ENCODE measurements around the gene TSC22D3. TPM values are rescaled to one million over a fixed set of nuclear protein-coding genes. Genes with fewer than 3 reads are reported as not detected.

Gene TSC22D3
- total and polyA plus RNA-seq, 7 experiments from 2014 or later, result 44.2 to 1,917 (median 383) TPM

- DNase-seq, result no peak
- Histone ChIP-seq H3K9me3 (ENCODE audit: control insufficient read depth in 2 of 3, low read length in 3 of 3) (no peaks in the 10 kb centered on the region), H3K4me3 (ENCODE audit: low read length) (no peak overlapping the region), H3K4me1 (ENCODE audit: control insufficient read depth in 2 of 2, insufficient read depth in 2 of 2, low read length in 2 of 2) (peaks cover 26 to 44% of the 10 kb centered on the region in 2 donors), H3K36me3 (ENCODE audit: control insufficient read depth in 2 of 3, insufficient read depth in 3 of 3, low read length in 3 of 3) (no peaks in the 10 kb centered on the region), H3K27ac (ENCODE audit: low read depth, low read length) (no peak overlapping the region), H3K27me3 (ENCODE audit: control insufficient read depth in 2 of 2, insufficient read depth in 2 of 2, low read length in 2 of 2) (no peaks in the 10 kb centered on the region)
- Mint-ChIP-seq H3K4me3 (peak overlapping the region in 1 of 10 donors; percentile 33), H3K36me3 (peaks cover 0 to 5% (median 0%) of the 10 kb centered on the region in 5 donors), H3K27me3 (peaks cover 0 to 7% (median 0%) of the 10 kb centered on the region in 5 donors), H3K9me3 (peaks cover 0 to 9% (median 0%) of the 10 kb centered on the region in 11 donors), H3K27ac (peak overlapping the region in 8 of 9 donors; percentile 56 to 99 (median 78)), H3K4me1 (peaks cover 15 to 57% (median 40%) of the 10 kb centered on the region in 7 donors)
- ATAC-seq, result no peak
- intact Hi-C loops (cut with micrococcal nuclease), result loop anchor here in 1 of 2 donors (10.0 kb wide), 1 partner anchor 1129 kb away; the partner anchor contains the start of gene RADX
- POLR2A ChIA-PET, result interaction anchor here (0.6 to 9.6 kb wide), 7 partner anchors 13 to 1993 kb away, joined by 3 to 142 read pairs (median 4); no protein-coding TSS in a partner anchor
- CTCF ChIA-PET, result interaction anchor here (1.2 to 1.7 kb wide), 2 partner anchors 27 to 32 kb away, joined by 4 read pairs; partner anchors contain the start of gene TSC22D3
Observed at GRCh38 chrX:107743995-107744394, 31.6 kb downstream of the TSC22D3 start.

GRCh38 chrX:107742700-107743191, 32.8 kb downstream of the TSC22D3 start:
- H3K4me3 Mint-ChIP-seq, result peak overlapping the region; percentile 80 to 96 (median 85)
- peak overlapping the region; percentile 94 to 100 (median 99) for H3K27ac Mint-ChIP-seq
- Histone ChIP-seq H3K4me3 (ENCODE audit: low read length) (peak overlapping the region; percentile 39), H3K27ac (ENCODE audit: low read depth, low read length) (peak overlapping the region; percentile 72), H3K4me1 (ENCODE audit: control insufficient read depth in 2 of 2, insufficient read depth in 2 of 2, low read length in 2 of 2) (peaks cover 26 to 45% of the 10 kb centered on the region in 2 donors), H3K9me3 (ENCODE audit: control insufficient read depth in 2 of 3, low read length in 3 of 3) (no peaks in the 10 kb centered on the region), H3K36me3 (ENCODE audit: control insufficient read depth in 2 of 3, insufficient read depth in 3 of 3, low read length in 3 of 3) (no peaks in the 10 kb centered on the region), H3K27me3 (ENCODE audit: control insufficient read depth in 2 of 2, insufficient read depth in 2 of 2, low read length in 2 of 2) (no peaks in the 10 kb centered on the region)
- no peak for DNase-seq
- peaks cover 0 to 5% (median 0%) of the 10 kb centered on the region in 5 donors for H3K36me3 Mint-ChIP-seq
- H3K9me3 Mint-ChIP-seq, result peaks cover 0 to 9% (median 0%) of the 10 kb centered on the region in 11 donors
- POLR2A ChIA-PET, result interaction anchor here (1.2 to 9.6 kb wide), 11 partner anchors 11 to 278 kb away, joined by 3 to 142 read pairs (median 12); partner anchors contain the start of genes NCBP2L, PRPS1 and TSC22D3
- peaks cover 0 to 7% (median 0%) of the 10 kb centered on the region in 5 donors for H3K27me3 Mint-ChIP-seq
- ATAC-seq, result no peak
- CTCF ChIA-PET, result interaction anchor here (1.2 to 3.6 kb wide), 2 partner anchors 26 to 32 kb away, joined by 3 to 21 read pairs; no protein-coding TSS in a partner anchor
- intact Hi-C loops (cut with micrococcal nuclease), result loop anchor here (1.0 to 10.0 kb wide), 8 partner anchors 25 to 1128 kb away; partner anchors contain the start of genes NCBP2L (in 2 of the 2), PRPS1 (in 2 of the 2), MID2 (in 1 of the 2) and RADX (in 1 of the 2)
- peaks cover 15 to 66% (median 42%) of the 10 kb centered on the region in 7 donors for H3K4me1 Mint-ChIP-seq

GRCh38 chrX:107741404-107741790, 34.2 kb downstream of the TSC22D3 start:
- peak overlapping the region; percentile 45 for H3K4me3 ChIP-seq (ENCODE audit: low read length)
- intact Hi-C loops (cut with micrococcal nuclease), result loop anchor here in 1 of 2 donors (10.0 kb wide), 1 partner anchor 1127 kb away; the partner anchor contains the start of gene RADX
- Mint-ChIP-seq H3K36me3 (peaks cover 0 to 5% (median 0%) of the 10 kb centered on the region in 5 donors), H3K9me3 (peaks cover 0 to 9% (median 0%) of the 10 kb centered on the region in 11 donors), H3K27ac (peak overlapping the region; percentile 94 to 100 (median 99)), H3K4me1 (peaks cover 15 to 70% (median 45%) of the 10 kb centered on the region in 7 donors), H3K4me3 (peak overlapping the region; percentile 80 to 96 (median 85)), H3K27me3 (peaks cover 0 to 7% (median 0%) of the 10 kb centered on the region in 5 donors)
- H3K9me3 ChIP-seq (ENCODE audit: control insufficient read depth in 2 of 3, low read length in 3 of 3), result no peaks in the 10 kb centered on the region
- POLR2A ChIA-PET, result interaction anchor here (0.8 to 9.6 kb wide), 14 partner anchors 9 to 279 kb away, joined by 3 to 142 read pairs (median 6); partner anchors contain the start of genes NCBP2L, PRPS1 and TSC22D3
- peak overlapping the region; percentile 72 for H3K27ac ChIP-seq (ENCODE audit: low read depth, low read length)
- ATAC-seq (no peak), DNase-seq (peak in 1 of 9 donors; percentile 10)
- no peaks in the 10 kb centered on the region for H3K27me3 ChIP-seq (ENCODE audit: control insufficient read depth in 2 of 2, insufficient read depth in 2 of 2, low read length in 2 of 2)
- CTCF ChIA-PET, result interaction anchor here (1.0 to 3.6 kb wide), 6 partner anchors 15 to 68 kb away, joined by 3 to 26 read pairs (median 12); partner anchors contain the start of genes NCBP2L and TSC22D3
- peaks cover 26 to 45% of the 10 kb centered on the region in 2 donors for H3K4me1 ChIP-seq (ENCODE audit: control insufficient read depth in 2 of 2, insufficient read depth in 2 of 2, low read length in 2 of 2)
- no peaks in the 10 kb centered on the region for H3K36me3 ChIP-seq (ENCODE audit: control insufficient read depth in 2 of 3, insufficient read depth in 3 of 3, low read length in 3 of 3)

GRCh38 chrX:107739541-107739940, 36.0 kb downstream of the TSC22D3 start:
- no peak for DNase-seq
- intact Hi-C loops (cut with micrococcal nuclease), result no loop called here
- Mint-ChIP-seq H3K27me3 (peaks cover 0 to 7% (median 0%) of the 10 kb centered on the region in 5 donors), H3K4me1 (peaks cover 13 to 74% (median 43%) of the 10 kb centered on the region in 7 donors), H3K27ac (peak overlapping the region in 8 of 9 donors; percentile 38 to 99 (median 94)), H3K9me3 (peaks cover 0 to 9% (median 0%) of the 10 kb centered on the region in 11 donors), H3K36me3 (peaks cover 0 to 5% (median 0%) of the 10 kb centered on the region in 5 donors), H3K4me3 (peak overlapping the region in 3 of 10 donors; percentile 45 to 80 (median 48))
- Histone ChIP-seq H3K27me3 (ENCODE audit: control insufficient read depth in 2 of 2, insufficient read depth in 2 of 2, low read length in 2 of 2) (no peaks in the 10 kb centered on the region), H3K9me3 (ENCODE audit: control insufficient read depth in 2 of 3, low read length in 3 of 3) (no peaks in the 10 kb centered on the region), H3K4me1 (ENCODE audit: control insufficient read depth in 2 of 2, insufficient read depth in 2 of 2, low read length in 2 of 2) (peaks cover 26 to 45% of the 10 kb centered on the region in 2 donors), H3K4me3 (ENCODE audit: low read length) (no peak overlapping the region), H3K27ac (ENCODE audit: low read depth, low read length) (no peak overlapping the region), H3K36me3 (ENCODE audit: control insufficient read depth in 2 of 3, insufficient read depth in 3 of 3, low read length in 3 of 3) (no peaks in the 10 kb centered on the region)
- ATAC-seq, result no peak
- POLR2A ChIA-PET, result interaction anchor here (1.0 to 9.6 kb wide), 5 partner anchors 16 to 67 kb away, joined by 3 to 142 read pairs (median 4); partner anchors contain the start of gene NCBP2L
- CTCF ChIA-PET, result interaction anchor here (1.7 to 3.3 kb wide), 2 partner anchors 27 to 66 kb away, joined by 4 to 26 read pairs; no protein-coding TSS in a partner anchor

GRCh38 chrX:107738768-107739167, 36.8 kb downstream of the TSC22D3 start:
- CTCF ChIA-PET, result interaction anchor here (1.2 to 3.3 kb wide), 2 partner anchors 20 to 65 kb away, joined by 4 to 26 read pairs; no protein-coding TSS in a partner anchor
- Histone ChIP-seq H3K4me1 (ENCODE audit: control insufficient read depth in 2 of 2, insufficient read depth in 2 of 2, low read length in 2 of 2) (peaks cover 26 to 44% of the 10 kb centered on the region in 2 donors), H3K27me3 (ENCODE audit: control insufficient read depth in 2 of 2, insufficient read depth in 2 of 2, low read length in 2 of 2) (no peaks in the 10 kb centered on the region), H3K4me3 (ENCODE audit: low read length) (no peak overlapping the region), H3K36me3 (ENCODE audit: control insufficient read depth in 2 of 3, insufficient read depth in 3 of 3, low read length in 3 of 3) (no peaks in the 10 kb centered on the region), H3K27ac (ENCODE audit: low read depth, low read length) (no peak overlapping the region), H3K9me3 (ENCODE audit: control insufficient read depth in 2 of 3, low read length in 3 of 3) (no peaks in the 10 kb centered on the region)
- peaks cover 13 to 74% (median 40%) of the 10 kb centered on the region in 7 donors for H3K4me1 Mint-ChIP-seq
- H3K36me3 Mint-ChIP-seq, result peaks cover 0 to 5% (median 0%) of the 10 kb centered on the region in 5 donors
- peaks cover 0 to 7% (median 0%) of the 10 kb centered on the region in 5 donors for H3K27me3 Mint-ChIP-seq
- POLR2A ChIA-PET, result interaction anchor here (1.0 to 9.6 kb wide), 3 partner anchors 21 to 66 kb away, joined by 4 to 142 read pairs (median 32); no protein-coding TSS in a partner anchor
- DNase-seq, result no peak
- peak overlapping the region in 6 of 9 donors; percentile 70 to 99 (median 94) for H3K27ac Mint-ChIP-seq
- H3K4me3 Mint-ChIP-seq, result peak overlapping the region in 2 of 10 donors; percentile 35 to 48
- H3K9me3 Mint-ChIP-seq, result peaks cover 0 to 9% (median 0%) of the 10 kb centered on the region in 11 donors
- intact Hi-C loops (cut with micrococcal nuclease), result no loop called here
- no peak for ATAC-seq

- intact Hi-C loops (cut with micrococcal nuclease), result no loop called here
- H3K27ac ChIP-seq (ENCODE audit: low read depth, low read length), result no peak overlapping the region
- Mint-ChIP-seq H3K27me3 (peaks cover 0 to 7% (median 0%) of the 10 kb centered on the region in 5 donors), H3K36me3 (peaks cover 0 to 5% (median 3%) of the 10 kb centered on the region in 5 donors), H3K4me3 (no peak overlapping the region), H3K27ac (peak overlapping the region in 5 of 9 donors; percentile 22 to 38 (median 34)), H3K9me3 (peaks cover 0 to 9% (median 0%) of the 10 kb centered on the region in 11 donors), H3K4me1 (peaks cover 13 to 69% (median 39%) of the 10 kb centered on the region in 7 donors)
- ChIA-PET POLR2A (interaction anchor here (4.3 to 9.6 kb wide), 2 partner anchors 21 to 62 kb away, joined by 32 to 142 read pairs; no protein-coding TSS in a partner anchor), CTCF (interaction anchor here (1.2 kb wide), 1 partner anchor 20 kb away, joined by 4 read pairs; no protein-coding TSS in a partner anchor)
- no peak for ATAC-seq
- no peaks in the 10 kb centered on the region for H3K9me3 ChIP-seq (ENCODE audit: control insufficient read depth in 2 of 3, low read length in 3 of 3)
- DNase-seq, result no peak
- H3K27me3 ChIP-seq (ENCODE audit: control insufficient read depth in 2 of 2, insufficient read depth in 2 of 2, low read length in 2 of 2), result no peaks in the 10 kb centered on the region
- H3K36me3 ChIP-seq (ENCODE audit: control insufficient read depth in 2 of 3, insufficient read depth in 3 of 3, low read length in 3 of 3), result no peaks in the 10 kb centered on the region
- H3K4me3 ChIP-seq (ENCODE audit: low read length), result no peak overlapping the region
- H3K4me1 ChIP-seq (ENCODE audit: control insufficient read depth in 2 of 2, insufficient read depth in 2 of 2, low read length in 2 of 2), result peaks cover 26 to 39% of the 10 kb centered on the region in 2 donors
Observed at GRCh38 chrX:107738272-107738671, 37.3 kb downstream of the TSC22D3 start.
